B cell (primary cell): Measurements from ENCODE around the gene CTDNEP1. TPM values are rescaled to one million over a fixed set of nuclear protein-coding genes. Genes with fewer than 3 reads are reported as not detected.
A peak's percentile ranks its signal among the peaks of the same experiment; 100 is the strongest.

ENCODE experiments used
- ATAC-seq: fragments of 200-7000 bp; cut with Tn5 transposase; one replicate; pipeline ENCODE4 v1.10.0; 2021; ENCODE audit warnings: low read depth, mild to moderate bottlenecking, moderate number of reproducible peaks, moderate library complexity
- CTCF ChIA-PET: fragments of 350-600 bp; sonication (Branson Sonifier 250); formaldehyde crosslinking; loops from one replicate; lab custom pipeline; 2021; ENCODE audit warnings: antibody characterized with exemption, inconsistent platforms; lab: Charles Lee
- POLR2A ChIA-PET: fragments of 350-600 bp; sonication (Branson Sonifier 250); formaldehyde crosslinking; loops from one replicate; lab custom pipeline; 2021; ENCODE audit warnings: antibody characterized with exemption; lab: Charles Lee
- DNase-seq: peaks from one replicate; pipeline ENCODE4 v3.0.0; 2013
- H2AFZ ChIP-seq: 2 replicates; pipeline ENCODE4 v1.6.1; 2012; ENCODE audit warnings: mild to moderate bottlenecking, low read depth, low read length; ENCODE audit not compliant: insufficient read depth, poor library complexity, severe bottlenecking
- H3K27ac ChIP-seq, 2 donors: 1 replicate in 1 of 2; 2 replicates in 1 of 2; pipeline ENCODE4 v1.5.1; 2012 to 2013; ENCODE audit warnings: low read length in 2 of 2, mild to moderate bottlenecking in 2 of 2, moderate library complexity in 1 of 2
- H3K27me3 ChIP-seq, 4 experiments: fragments of 200-600 bp in 1 of 4; sonication (generic) in 1 of 4; replicated peaks in 1 of 4; 1 replicate in 2 of 4; 2 replicates in 2 of 4; pipeline versions ENCODE4 v1.6.1 to v1.7.0; 2013 to 2016; ENCODE audit warnings: low read length in 3 of 4, mild to moderate bottlenecking in 2 of 4, mixed read lengths in 1 of 4, moderate library complexity in 1 of 4; ENCODE audit not compliant: insufficient read depth in 4 of 4, control insufficient read depth in 3 of 4; ENCODE audit errors: control extremely low read depth in 1 of 4
- H3K36me3 ChIP-seq, 2 experiments: replicated peaks in 1 of 2; 1 replicate in 1 of 2; 2 replicates in 1 of 2; pipeline versions ENCODE4 v1.6.1 to v1.7.1; 2013; ENCODE audit warnings: low read length in 1 of 2; ENCODE audit not compliant: insufficient read depth in 2 of 2, control insufficient read depth in 1 of 2; ENCODE audit errors: control extremely low read depth in 1 of 2, extremely low read depth in 1 of 2
- H3K4me1 ChIP-seq, 2 donors: fragments of 200-600 bp in 1 of 2; sonication (generic) in 1 of 2; 1 replicate in 1 of 2; 2 replicates in 1 of 2; pipeline versions ENCODE4 v1.5.1 to v1.6.1; 2013 to 2017; ENCODE audit warnings: low read length in 2 of 2; ENCODE audit not compliant: control insufficient read depth in 2 of 2, insufficient read depth in 2 of 2
- H3K4me2 ChIP-seq: replicated peaks from 2 replicates; pipeline ENCODE3; 2012; ENCODE audit warnings: mild to moderate bottlenecking, low read depth, low read length; ENCODE audit not compliant: poor library complexity, severe bottlenecking
- H3K4me3 ChIP-seq, 5 experiments: fragments of 200-600 bp in 1 of 5; sonication (generic) in 1 of 5; 1 replicate in 3 of 5; 2 replicates in 2 of 5; pipeline versions ENCODE4 v1.5.1 to v1.7.0; 2011 to 2016; ENCODE audit warnings: low read length in 4 of 5, mild to moderate bottlenecking in 4 of 5, low read depth in 2 of 5, control low read depth in 1 of 5, moderate library complexity in 1 of 5; ENCODE audit not compliant: insufficient read depth in 1 of 5; ENCODE audit errors: control extremely low read depth in 1 of 5, extremely low read depth in 1 of 5
- H3K79me2 ChIP-seq: fragments of 200-600 bp; sonication (generic); one replicate; pipeline ENCODE4 v1.6.0; 2016; ENCODE audit warnings: low read length; ENCODE audit not compliant: control insufficient read depth, insufficient read depth
- H3K9ac ChIP-seq: fragments of 200-600 bp; sonication (generic); 2 replicates; pipeline ENCODE4 v1.6.1; 2017; ENCODE audit warnings: mild to moderate bottlenecking, low read length, moderate library complexity
- H3K9me3 ChIP-seq, 3 donors: one replicate each; pipeline versions ENCODE4 v1.6.1 to v1.7.1; 2013; ENCODE audit warnings: low read length in 2 of 3; ENCODE audit not compliant: control insufficient read depth in 2 of 3, insufficient read depth in 1 of 3; ENCODE audit errors: control extremely low read depth in 1 of 3
- H4K20me1 ChIP-seq: 2 replicates; pipeline ENCODE4 v1.6.0; 2012; ENCODE audit warnings: mild to moderate bottlenecking, low read length; ENCODE audit not compliant: insufficient read depth, control insufficient read depth, poor library complexity, severe bottlenecking
- H3K27ac Mint-ChIP-seq: one replicate; pipeline ENCODE4 v1.8.0; 2021; ENCODE audit warnings: mixed read lengths
- H3K27me3 Mint-ChIP-seq: one replicate; pipeline ENCODE4 v1.8.0; 2021; ENCODE audit warnings: mixed read lengths
- H3K4me1 Mint-ChIP-seq: one replicate; pipeline ENCODE4 v1.8.0; 2021; ENCODE audit warnings: mixed read lengths
- H3K4me3 Mint-ChIP-seq: one replicate; pipeline ENCODE4 v1.8.0; 2021; ENCODE audit warnings: mixed read lengths
- H3K9me3 Mint-ChIP-seq: one replicate; pipeline ENCODE4 v1.8.0; 2022; ENCODE audit warnings: mixed read lengths; ENCODE audit not compliant: insufficient read depth
- EZH2 ChIP-seq: IDR thresholded peaks from 2 replicates; pipeline ENCODE4 v1.6.1; 2012; ENCODE audit warnings: borderline replicate concordance, low read depth, mild to moderate bottlenecking, moderate library complexity, low read length; ENCODE audit not compliant: insufficient read depth, poor library complexity, severe bottlenecking
- WGBS: methylation state at CpG from one replicate; pipeline ENCODE4 v1.1.5; 2013; ENCODE audit warnings: missing lambda C conversion rate; ENCODE audit not compliant: insufficient coverage; 5-methylcytosine and 5-hydroxymethylcytosine counted together
- intact Hi-C: fragments of 100-400 bp; cut with micrococcal nuclease; formaldehyde crosslinking; loops from one replicate; pipeline ENCODE4 v1.10.0; 2022
- polyA plus RNA-seq: library from polyadenylated mRNA; depleted of rRNA; stranded (reverse); fragments of >200 nt; gene quantifications from 2 replicates; pipeline ENCODE4 v1.2.3, GENCODE V29; 2012
- total RNA-seq, 2 donors: library from RNA; stranded (reverse); fragments of 120-200 nt in 1 of 2; gene quantifications; 1 replicate in 1 of 2; 2 replicates in 1 of 2; pipeline versions ENCODE4 v1.2.3 to v1.2.4, GENCODE V29; 2013 to 2022
- TF ChIP-seq, protein P1 (sequence below): fragments of 200-600 bp; IDR thresholded peaks from one replicate; pipeline ENCODE4 v1.8.0; 2022; ENCODE audit warnings: antibody characterized with exemption, mild to moderate bottlenecking

CTDNEP1 gene
- total and polyA plus RNA-seq, 2 donors (not counting 1 experiment from before 2014, with no cell fraction given): 125 to 162 TPM

DNA sequence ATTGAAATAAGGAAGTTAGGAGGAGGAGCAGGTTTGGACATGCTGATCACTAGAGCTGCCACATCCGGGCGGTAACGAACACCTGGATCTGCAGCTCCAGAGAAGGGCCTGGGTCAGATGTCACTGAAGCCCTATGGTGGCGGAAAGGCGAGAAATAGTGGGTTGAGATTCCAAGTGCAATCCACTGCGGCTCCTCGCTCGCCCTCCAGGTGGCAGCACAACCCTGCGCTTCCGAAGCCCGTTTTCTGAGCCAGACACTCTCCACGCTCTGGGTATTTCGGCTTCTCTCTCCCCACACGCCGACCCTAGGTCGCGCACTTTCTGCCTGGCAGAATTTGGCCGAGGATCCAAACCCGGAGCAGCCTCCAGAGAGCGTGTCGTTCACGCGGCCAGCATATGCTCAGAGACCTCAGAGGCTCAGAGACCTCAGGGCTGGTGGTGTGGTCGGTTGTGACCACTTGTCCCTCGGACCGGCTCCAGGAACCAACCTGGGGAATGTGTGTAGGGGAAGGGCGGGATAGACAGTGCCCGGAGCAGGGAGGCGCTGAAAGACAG, 29.1 kb upstream of the CTDNEP1 start:
- Histone ChIP-seq H4K20me1 (no peaks in the 10 kb centered on the region), H3K36me3 (no peaks in the 10 kb centered on the region), H2AFZ (peak overlapping the region; percentile 64), H3K79me2 (no peaks in the 10 kb centered on the region), H3K9me3 (peaks cover 0 to 18% (median 0%) of the 10 kb centered on the region in 3 donors), H3K27me3 (peaks cover 0 to 45% (median 13%) of the 10 kb centered on the region in 4 experiments), H3K27ac (no peak overlapping the region), H3K4me1 (peaks cover 20 to 31% of the 10 kb centered on the region in 2 donors), H3K4me2 (peak overlapping the region; percentile 98), H3K9ac (peak overlapping the region; percentile 67), H3K4me3 (peak overlapping the region; percentile 1 to 69 (median 53))
- Mint-ChIP-seq H3K9me3 (no peaks in the 10 kb centered on the region), H3K4me3 (peak overlapping the region; percentile 92), H3K4me1 (peaks cover 20% of the 10 kb centered on the region), H3K27ac (peak overlapping the region; percentile 76), H3K27me3 (peaks cover 16% of the 10 kb centered on the region)
- POLR2A ChIA-PET: interaction anchor here (0.7 to 1.5 kb wide), 3 partner anchors 13 to 65 kb away, joined by 4 to 7 read pairs (median 5); partner anchors contain the start of gene GABARAP
- TF ChIP-seq EZH2: no peak
- TF ChIP-seq, protein P1, sequence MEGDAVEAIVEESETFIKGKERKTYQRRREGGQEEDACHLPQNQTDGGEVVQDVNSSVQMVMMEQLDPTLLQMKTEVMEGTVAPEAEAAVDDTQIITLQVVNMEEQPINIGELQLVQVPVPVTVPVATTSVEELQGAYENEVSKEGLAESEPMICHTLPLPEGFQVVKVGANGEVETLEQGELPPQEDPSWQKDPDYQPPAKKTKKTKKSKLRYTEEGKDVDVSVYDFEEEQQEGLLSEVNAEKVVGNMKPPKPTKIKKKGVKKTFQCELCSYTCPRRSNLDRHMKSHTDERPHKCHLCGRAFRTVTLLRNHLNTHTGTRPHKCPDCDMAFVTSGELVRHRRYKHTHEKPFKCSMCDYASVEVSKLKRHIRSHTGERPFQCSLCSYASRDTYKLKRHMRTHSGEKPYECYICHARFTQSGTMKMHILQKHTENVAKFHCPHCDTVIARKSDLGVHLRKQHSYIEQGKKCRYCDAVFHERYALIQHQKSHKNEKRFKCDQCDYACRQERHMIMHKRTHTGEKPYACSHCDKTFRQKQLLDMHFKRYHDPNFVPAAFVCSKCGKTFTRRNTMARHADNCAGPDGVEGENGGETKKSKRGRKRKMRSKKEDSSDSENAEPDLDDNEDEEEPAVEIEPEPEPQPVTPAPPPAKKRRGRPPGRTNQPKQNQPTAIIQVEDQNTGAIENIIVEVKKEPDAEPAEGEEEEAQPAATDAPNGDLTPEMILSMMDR: peak; percentile 91
- DNase-seq: peak; percentile 85
- ATAC-seq: peak; percentile 84
- 1% methylated on average over 29 of the region's 29 CpGs for WGBS
- intact Hi-C loops: loop anchor here (1.0 to 2.0 kb wide), 7 partner anchors 16 to 309 kb away; partner anchors contain the start of genes CLDN7, SENP3 and TMEM102
- CTCF ChIA-PET: interaction anchor here (1.0 to 10.9 kb wide), 10 partner anchors 17 to 280 kb away, joined by 3 to 115 read pairs (median 4); partner anchors contain the start of gene ACAP1

DNA sequence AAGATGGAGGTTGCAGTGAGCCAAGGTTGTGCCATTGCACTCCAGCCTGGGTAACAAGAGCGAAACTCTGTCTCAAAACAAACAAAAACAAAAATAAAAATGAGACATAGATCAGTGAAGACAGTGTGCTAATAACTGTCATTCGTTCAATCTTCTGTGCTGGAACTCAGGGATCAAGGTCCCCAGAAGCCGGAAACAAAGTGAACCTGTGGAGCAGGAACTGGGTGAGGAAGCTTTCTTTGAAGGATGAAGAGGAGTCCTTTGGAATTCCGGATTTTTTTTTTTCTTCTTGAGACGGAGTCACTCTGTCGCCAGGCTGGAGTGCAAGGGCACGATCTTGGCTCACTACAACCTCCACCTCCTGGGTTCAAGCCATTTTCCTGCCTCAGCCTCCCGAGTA, 27.9 kb upstream of the CTDNEP1 start:
- Histone ChIP-seq H3K9me3 (peaks cover 0 to 16% (median 0%) of the 10 kb centered on the region in 3 donors), H3K36me3 (no peaks in the 10 kb centered on the region), H3K79me2 (no peaks in the 10 kb centered on the region), H3K27ac (no peak overlapping the region), H3K27me3 (peaks cover 0 to 34% (median 13%) of the 10 kb centered on the region in 4 experiments), H4K20me1 (no peaks in the 10 kb centered on the region), H3K9ac (no peak overlapping the region), H3K4me1 (peaks cover 20 to 31% of the 10 kb centered on the region in 2 donors), H3K4me2 (no peak overlapping the region), H3K4me3 (no peak overlapping the region), H2AFZ (no peak overlapping the region)
- no peak for TF ChIP-seq EZH2
- TF ChIP-seq, protein P1: no peak
- Mint-ChIP-seq H3K9me3 (no peaks in the 10 kb centered on the region), H3K4me1 (peaks cover 20% of the 10 kb centered on the region), H3K27me3 (peaks cover 16% of the 10 kb centered on the region), H3K27ac (no peak overlapping the region), H3K4me3 (no peak overlapping the region)
- ChIA-PET CTCF (interaction anchor here (0.6 to 10.9 kb wide), 10 partner anchors 10 to 281 kb away, joined by 3 to 115 read pairs (median 3); partner anchors contain the start of gene ACAP1), POLR2A (interaction anchor here (0.7 kb wide), 1 partner anchor 164 kb away, joined by 4 read pairs; no protein-coding TSS in a partner anchor)
- DNase-seq: no peak
- WGBS: 88% methylated on average over 5 of the region's 8 CpGs
- no peak for ATAC-seq
- intact Hi-C loops: no loop called here
